Astrocyte (in vitro differentiated cells and primary cell): ENCODE results near the gene ENKD1. TPM values are rescaled to one million over a fixed set of nuclear protein-coding genes. Genes with fewer than 3 reads are reported as not detected.

Source experiments
- DNase-seq: peaks from one replicate; pipeline ENCODE4 v3.0.0-alpha.2; 2010; ENCODE audit warnings: low read depth
- FAIRE-seq: peaks from 2 replicates; lab custom pipeline; 2011; peaks lifted over from hg19 to GRCh38; lab: Jason Lieb, UNC
- H2AFZ ChIP-seq: 2 replicates; pipeline ENCODE4 v1.6.0; 2012; ENCODE audit warnings: low read depth, low read length, inconsistent platforms
- H3K27ac ChIP-seq: 2 replicates; pipeline ENCODE4 v1.5.1; 2011; ENCODE audit warnings: low read depth, low read length, inconsistent platforms
- H3K27me3 ChIP-seq: 2 replicates; pipeline ENCODE4 v1.6.0; 2011; ENCODE audit warnings: low read length, inconsistent platforms; ENCODE audit not compliant: insufficient read depth
- H3K36me3 ChIP-seq: 2 replicates; pipeline ENCODE4 v1.5.1; 2011; ENCODE audit warnings: low read length, inconsistent platforms; ENCODE audit not compliant: insufficient read depth
- H3K4me1 ChIP-seq: 2 replicates; pipeline ENCODE4 v1.5.1; 2011; ENCODE audit warnings: low read length, inconsistent platforms; ENCODE audit not compliant: insufficient read depth
- H3K4me2 ChIP-seq: 2 replicates; pipeline ENCODE4 v1.6.0; 2012; ENCODE audit warnings: low read length, inconsistent platforms
- H3K4me3 ChIP-seq: 2 replicates; pipeline ENCODE4 v1.5.1; 2011; ENCODE audit warnings: low read depth, mild to moderate bottlenecking, low read length, inconsistent platforms; ENCODE audit not compliant: insufficient read depth
- H3K79me2 ChIP-seq: 2 replicates; pipeline ENCODE4 v1.6.0; 2012; ENCODE audit warnings: mild to moderate bottlenecking, low read length, inconsistent platforms; ENCODE audit not compliant: insufficient read depth
- H3K9ac ChIP-seq: 2 replicates; pipeline ENCODE4 v1.6.0; 2012; ENCODE audit warnings: mild to moderate bottlenecking, low read length, inconsistent platforms
- H3K9me3 ChIP-seq: 2 replicates; pipeline ENCODE4 v1.5.1; 2012; ENCODE audit warnings: low read depth, mild to moderate bottlenecking, low read length, inconsistent platforms; ENCODE audit not compliant: insufficient read depth
- H4K20me1 ChIP-seq: 2 replicates; pipeline ENCODE4 v1.6.0; 2012; ENCODE audit warnings: low read length, inconsistent platforms; ENCODE audit not compliant: insufficient read depth
- H3K27ac Mint-ChIP-seq: one replicate; pipeline ENCODE4 v1.8.0; 2021; ENCODE audit warnings: mild to moderate bottlenecking, mixed read lengths; ENCODE audit not compliant: unreplicated experiment
- H3K27me3 Mint-ChIP-seq: one replicate; pipeline ENCODE4 v1.8.0; 2021; ENCODE audit warnings: low read depth, mixed read lengths; ENCODE audit not compliant: unreplicated experiment
- H3K36me3 Mint-ChIP-seq: one replicate; pipeline ENCODE4 v1.8.0; 2021; ENCODE audit warnings: low read depth, mixed read lengths; ENCODE audit not compliant: unreplicated experiment
- H3K4me1 Mint-ChIP-seq: one replicate; pipeline ENCODE4 v1.8.0; 2021; ENCODE audit warnings: low read depth, mixed read lengths; ENCODE audit not compliant: unreplicated experiment
- H3K4me3 Mint-ChIP-seq: one replicate; pipeline ENCODE4 v1.8.0; 2021; ENCODE audit warnings: mild to moderate bottlenecking, moderate library complexity, mixed read lengths; ENCODE audit not compliant: unreplicated experiment
- H3K9me3 Mint-ChIP-seq: one replicate; pipeline ENCODE4 v1.8.0; 2021; ENCODE audit warnings: mild to moderate bottlenecking, mixed read lengths; ENCODE audit not compliant: unreplicated experiment
- CTCF ChIP-seq: IDR thresholded peaks from 2 replicates; pipeline ENCODE4 v1.5.1; 2011; ENCODE audit warnings: low read depth, mild to moderate bottlenecking, inconsistent platforms, low read length, moderate library complexity; ENCODE audit not compliant: insufficient read depth
- EZH2 ChIP-seq: IDR thresholded peaks from 2 replicates; pipeline ENCODE4 v1.6.1; 2012; ENCODE audit warnings: mild to moderate bottlenecking, low read length, inconsistent platforms; ENCODE audit not compliant: insufficient read depth
- total RNA-seq: library from RNA; stranded (reverse); gene quantifications from 2 replicates; pipeline ENCODE4 v1.2.1, GENCODE V29; 2021

ENKD1 gene
- total RNA-seq, 1 donor from 2014 or later, result 8.5 TPM

DNA sequence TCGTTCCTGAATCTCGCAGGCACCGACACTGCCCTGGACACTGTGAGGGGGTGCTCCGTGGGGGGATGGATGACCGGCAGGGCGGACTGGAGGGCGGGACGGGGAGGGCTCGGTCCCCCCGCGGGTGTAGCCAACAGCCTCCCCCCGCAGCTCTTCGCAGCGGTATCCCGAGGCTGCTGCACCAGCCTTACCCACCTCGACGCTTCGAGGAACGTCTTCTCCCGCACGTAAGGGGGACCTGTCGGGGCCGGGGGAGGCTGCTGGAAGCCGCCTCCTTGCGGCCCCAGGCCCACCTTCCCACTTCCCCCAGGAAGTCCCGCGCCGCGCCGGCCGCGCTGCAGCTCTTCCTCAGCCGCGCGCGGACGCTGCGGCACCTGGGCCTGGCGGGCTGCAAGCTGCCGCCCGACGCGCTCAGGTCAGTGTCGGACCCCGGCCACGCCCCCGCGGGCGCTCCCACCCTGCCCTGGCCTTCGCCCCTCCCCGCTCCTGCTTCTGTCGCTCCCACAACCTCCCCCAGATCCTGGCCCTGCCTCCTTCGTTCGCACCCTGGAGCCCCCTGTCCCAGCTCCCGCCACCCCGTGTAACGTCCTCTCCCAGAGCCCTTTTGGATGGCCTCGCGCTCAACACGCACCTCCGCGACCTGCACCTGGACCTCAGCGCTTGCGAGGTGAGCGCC is 18.3 kb downstream of the ENKD1 start:
- Histone ChIP-seq H3K4me2 (no peak overlapping the region), H2AFZ (no peak overlapping the region), H3K27me3 (peaks cover 55% of the 10 kb centered on the region), H3K79me2 (no peaks in the 10 kb centered on the region), H3K4me1 (peaks cover under 1% of the 10 kb centered on the region), H3K4me3 (no peak overlapping the region), H3K36me3 (no peaks in the 10 kb centered on the region), H3K27ac (no peak overlapping the region), H4K20me1 (peaks cover 18% of the 10 kb centered on the region), H3K9me3 (no peaks in the 10 kb centered on the region), H3K9ac (no peak overlapping the region)
- Mint-ChIP-seq H3K4me1 (no peaks in the 10 kb centered on the region), H3K27me3 (peaks cover 45% of the 10 kb centered on the region), H3K4me3 (no peak overlapping the region), H3K9me3 (peaks cover 5% of the 10 kb centered on the region), H3K27ac (no peak overlapping the region), H3K36me3 (peaks cover 9% of the 10 kb centered on the region)
- DNase-seq (no peak), FAIRE-seq (no peak)
- TF ChIP-seq EZH2 (peak; percentile 96), CTCF (no peak)

GRCh38 chr16:67647681-67648080 is 18.9 kb downstream of the ENKD1 start:
- Histone ChIP-seq H3K9ac (no peak overlapping the region), H3K27me3 (peaks cover 55% of the 10 kb centered on the region), H2AFZ (no peak overlapping the region), H4K20me1 (peaks cover 18% of the 10 kb centered on the region), H3K36me3 (no peaks in the 10 kb centered on the region), H3K27ac (no peak overlapping the region), H3K79me2 (no peaks in the 10 kb centered on the region), H3K9me3 (no peaks in the 10 kb centered on the region), H3K4me2 (no peak overlapping the region), H3K4me3 (no peak overlapping the region), H3K4me1 (no peaks in the 10 kb centered on the region)
- H3K4me1 Mint-ChIP-seq, result no peaks in the 10 kb centered on the region
- no peak for FAIRE-seq
- DNase-seq, result no peak
- peaks cover 45% of the 10 kb centered on the region for H3K27me3 Mint-ChIP-seq
- H3K9me3 Mint-ChIP-seq, result peaks cover 5% of the 10 kb centered on the region
- H3K36me3 Mint-ChIP-seq, result peaks cover 9% of the 10 kb centered on the region
- H3K27ac Mint-ChIP-seq, result no peak overlapping the region
- TF ChIP-seq EZH2 (no peak), CTCF (no peak)
- H3K4me3 Mint-ChIP-seq, result no peak overlapping the region

DNA sequence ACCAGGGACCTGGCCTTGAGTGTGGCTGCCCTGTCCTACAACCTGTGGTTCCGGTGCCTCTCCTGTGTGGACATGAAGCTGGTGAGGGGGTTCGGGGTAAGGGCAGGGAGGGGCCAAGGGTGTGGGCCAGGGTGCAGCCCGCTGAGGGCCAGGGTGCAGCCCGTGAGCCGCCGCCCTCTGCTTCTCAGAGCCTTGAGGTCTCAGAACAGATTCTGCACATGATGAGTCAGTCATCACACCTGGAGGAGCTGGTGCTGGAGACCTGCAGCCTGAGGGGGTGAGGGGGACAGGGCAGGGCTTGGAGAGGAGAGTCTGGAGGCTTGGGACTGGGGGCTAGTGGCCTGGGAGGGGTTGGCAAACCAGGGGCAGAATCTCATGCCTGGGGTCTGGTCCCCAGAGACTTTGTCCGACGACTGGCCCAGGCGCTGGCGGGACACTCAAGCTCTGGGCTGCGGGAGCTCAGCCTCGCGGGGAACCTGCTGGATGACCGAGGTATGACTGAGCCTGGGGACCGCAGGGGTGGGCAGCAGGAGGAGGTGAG is 19.4 kb downstream of the ENKD1 start:
- Mint-ChIP-seq H3K9me3 (peaks cover 5% of the 10 kb centered on the region), H3K27me3 (peaks cover 44% of the 10 kb centered on the region), H3K4me3 (no peak overlapping the region), H3K36me3 (peaks cover 11% of the 10 kb centered on the region), H3K27ac (no peak overlapping the region), H3K4me1 (no peaks in the 10 kb centered on the region)
- Histone ChIP-seq H3K27ac (no peak overlapping the region), H3K9ac (no peak overlapping the region), H3K4me2 (no peak overlapping the region), H2AFZ (no peak overlapping the region), H3K9me3 (no peaks in the 10 kb centered on the region), H3K4me3 (no peak overlapping the region), H4K20me1 (peaks cover 16% of the 10 kb centered on the region), H3K27me3 (peaks cover 52% of the 10 kb centered on the region), H3K4me1 (no peaks in the 10 kb centered on the region), H3K36me3 (no peaks in the 10 kb centered on the region), H3K79me2 (no peaks in the 10 kb centered on the region)
- no peak for DNase-seq
- TF ChIP-seq CTCF (no peak), EZH2 (no peak)
- no peak for FAIRE-seq
